Neuronal stem cell (in vitro differentiated cells): Measurements from ENCODE around the gene AZGP1.

ENCODE experiments used
- DNase-seq: peaks from one replicate; pipeline ENCODE4 v3.0.0-alpha.2; 2013; ENCODE audit warnings: low spot score
- H2AFZ ChIP-seq: one replicate; pipeline ENCODE4 v1.6.1; 2013; ENCODE audit warnings: mild to moderate bottlenecking, low read length, inconsistent platforms
- H2AK5ac ChIP-seq: 2 replicates; pipeline ENCODE4 v1.6.1; 2013; ENCODE audit warnings: low read depth, mild to moderate bottlenecking, inconsistent platforms, low read length, moderate library complexity, mixed read lengths
- H2BK120ac ChIP-seq: 2 replicates; pipeline ENCODE4 v1.6.1; 2013; ENCODE audit warnings: low read depth, mild to moderate bottlenecking, inconsistent platforms, low read length, moderate library complexity, mixed read lengths
- H2BK12ac ChIP-seq: one replicate; pipeline ENCODE4 v1.6.1; 2013; ENCODE audit warnings: low read length, inconsistent platforms
- H2BK15ac ChIP-seq: 2 replicates; pipeline ENCODE4 v1.6.1; 2013; ENCODE audit warnings: mild to moderate bottlenecking, low read length, inconsistent platforms, mixed read lengths
- H2BK5ac ChIP-seq: one replicate; pipeline ENCODE4 v1.6.1; 2013; ENCODE audit warnings: inconsistent platforms, mild to moderate bottlenecking, low read length, moderate library complexity
- H3K14ac ChIP-seq: one replicate; pipeline ENCODE4 v1.6.1; 2013; ENCODE audit warnings: low read length, inconsistent platforms
- H3K18ac ChIP-seq: 2 replicates; pipeline ENCODE4 v1.6.1; 2013; ENCODE audit warnings: low read length, inconsistent platforms
- H3K23ac ChIP-seq: 2 replicates; pipeline ENCODE4 v1.6.1; 2013; ENCODE audit warnings: low read depth, mild to moderate bottlenecking, mixed read lengths, low read length, inconsistent platforms; ENCODE audit not compliant: poor library complexity
- H3K27ac ChIP-seq: replicated peaks from 3 replicates; pipeline ENCODE4 v1.5.1; 2013; ENCODE audit warnings: low read length, inconsistent platforms
- H3K27me3 ChIP-seq, 3 experiments: 2 replicates each; pipeline ENCODE4 v1.6.1; 2013; ENCODE audit warnings: low read length in 3 of 3, mild to moderate bottlenecking in 2 of 3, inconsistent platforms in 1 of 3, low read depth in 1 of 3, mixed read lengths in 1 of 3, moderate library complexity in 1 of 3; ENCODE audit not compliant: control insufficient read depth in 3 of 3, insufficient read depth in 3 of 3
- H3K36me3 ChIP-seq, 2 donors: replicated peaks in 1 of 2; 2 replicates each; pipeline ENCODE4 v1.6.1; 2013; ENCODE audit warnings: low read length in 2 of 2; ENCODE audit not compliant: control insufficient read depth in 2 of 2, insufficient read depth in 2 of 2
- H3K4ac ChIP-seq: 2 replicates; pipeline ENCODE4 v1.6.1; 2013; ENCODE audit warnings: inconsistent platforms, mild to moderate bottlenecking, low read length, moderate library complexity
- H3K4me1 ChIP-seq, 2 donors: 1 replicate in 1 of 2; 2 replicates in 1 of 2; pipeline ENCODE4 v1.6.1; 2013; ENCODE audit warnings: low read length in 2 of 2, low read depth in 1 of 2; ENCODE audit not compliant: control insufficient read depth in 2 of 2, insufficient read depth in 1 of 2
- H3K4me2 ChIP-seq: one replicate; pipeline ENCODE4 v1.6.1; 2013; ENCODE audit warnings: mild to moderate bottlenecking, low read length, inconsistent platforms; ENCODE audit not compliant: insufficient read depth, poor library complexity, severe bottlenecking
- H3K4me3 ChIP-seq, 2 donors: 2 replicates each; pipeline ENCODE4 v1.5.1; 2013; ENCODE audit warnings: low read length in 2 of 2, mild to moderate bottlenecking in 2 of 2, inconsistent platforms in 1 of 2, moderate library complexity in 1 of 2
- H3K79me1 ChIP-seq: one replicate; pipeline ENCODE4 v1.6.1; 2013; ENCODE audit warnings: low read depth, mild to moderate bottlenecking, inconsistent platforms, low read length, moderate library complexity
- H3K9ac ChIP-seq: one replicate; pipeline ENCODE4 v1.6.1; 2013; ENCODE audit warnings: mild to moderate bottlenecking, low read depth, low read length, inconsistent platforms; ENCODE audit not compliant: poor library complexity
- H3K9me3 ChIP-seq, 2 donors: replicated peaks in 1 of 2; 2 replicates each; pipeline versions ENCODE3 to v1.6.1; 2013; ENCODE audit warnings: low read length in 2 of 2, mild to moderate bottlenecking in 2 of 2, inconsistent platforms in 1 of 2, low read depth in 1 of 2, mixed read lengths in 1 of 2, moderate library complexity in 1 of 2; ENCODE audit not compliant: control insufficient read depth in 2 of 2, insufficient read depth in 1 of 2
- H4K8ac ChIP-seq: one replicate; pipeline ENCODE4 v1.6.1; 2013; ENCODE audit warnings: low read depth, mild to moderate bottlenecking, inconsistent platforms, low read length, moderate library complexity
- H4K91ac ChIP-seq: one replicate; pipeline ENCODE4 v1.6.1; 2013; ENCODE audit warnings: low read length, low read depth, mild to moderate bottlenecking, inconsistent platforms; ENCODE audit not compliant: poor library complexity
- WGBS, 2 donors: extraction: QIAGEN DNeasy Blood & Tissue Kit; methylation state at CpG; one replicate each; pipeline ENCODE4 v1.1.7; 2013; ENCODE audit warnings: missing lambda C conversion rate in 2 of 2, mixed read lengths in 1 of 2; ENCODE audit not compliant: insufficient read length in 2 of 2, insufficient replicate concordance in 1 of 2; ENCODE audit errors: extremely low coverage in 2 of 2; 5-methylcytosine and 5-hydroxymethylcytosine counted together

The AZGP1 gene

DNA sequence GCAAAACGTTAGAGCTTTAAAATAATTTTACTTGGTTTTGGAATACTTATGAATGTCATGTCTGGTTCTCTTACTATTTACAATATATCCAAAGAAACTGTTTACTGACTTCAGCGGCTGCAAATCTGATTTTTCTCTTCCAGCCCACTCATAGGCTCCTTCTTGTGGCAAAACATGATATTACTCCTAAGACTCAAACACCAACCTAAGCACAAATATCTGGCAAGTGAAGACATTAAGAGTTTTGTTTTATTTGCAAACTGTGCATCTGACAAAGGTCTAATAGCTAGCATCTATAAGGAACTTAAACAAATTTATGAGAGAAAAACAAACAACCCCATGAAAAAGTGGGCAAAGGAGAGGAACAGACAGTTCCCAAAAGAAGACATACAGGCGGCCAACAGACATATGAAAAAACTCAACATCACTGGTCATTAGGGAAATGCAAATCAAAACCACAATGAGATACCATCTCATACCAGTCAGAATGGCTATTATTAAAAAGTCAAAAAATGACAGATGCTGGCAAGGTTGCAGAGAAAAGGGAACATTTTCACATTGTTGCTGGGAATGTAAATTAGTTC is 26.1 kb downstream of the AZGP1 start:
- H3K23ac ChIP-seq = no peak overlapping the region
- no peak overlapping the region for H2BK12ac ChIP-seq
- no peaks in the 10 kb centered on the region for H3K27me3 ChIP-seq
- H3K9me3 ChIP-seq = no peaks in the 10 kb centered on the region
- H3K14ac ChIP-seq = no peak overlapping the region
- H2BK15ac ChIP-seq = no peak overlapping the region
- H3K36me3 ChIP-seq = no peaks in the 10 kb centered on the region
- H3K4me3 ChIP-seq = no peak overlapping the region
- no peak for DNase-seq
- no peak overlapping the region for H3K4me2 ChIP-seq
- no peaks in the 10 kb centered on the region for H3K79me1 ChIP-seq
- H3K27ac ChIP-seq = no peak overlapping the region
- no peak overlapping the region for H3K4ac ChIP-seq
- H2BK120ac ChIP-seq = no peak overlapping the region
- H4K8ac ChIP-seq = no peak overlapping the region
- H3K4me1 ChIP-seq = no peaks in the 10 kb centered on the region
- H3K9ac ChIP-seq = no peak overlapping the region
- H2BK5ac ChIP-seq = no peak overlapping the region
- H3K18ac ChIP-seq = no peak overlapping the region
- H4K91ac ChIP-seq = no peak overlapping the region
- H2AK5ac ChIP-seq = no peak overlapping the region
- H2AFZ ChIP-seq = no peak overlapping the region
- WGBS, 2 donors = no CpG with 5 or more reads among the region's 3 CpGs

DNA sequence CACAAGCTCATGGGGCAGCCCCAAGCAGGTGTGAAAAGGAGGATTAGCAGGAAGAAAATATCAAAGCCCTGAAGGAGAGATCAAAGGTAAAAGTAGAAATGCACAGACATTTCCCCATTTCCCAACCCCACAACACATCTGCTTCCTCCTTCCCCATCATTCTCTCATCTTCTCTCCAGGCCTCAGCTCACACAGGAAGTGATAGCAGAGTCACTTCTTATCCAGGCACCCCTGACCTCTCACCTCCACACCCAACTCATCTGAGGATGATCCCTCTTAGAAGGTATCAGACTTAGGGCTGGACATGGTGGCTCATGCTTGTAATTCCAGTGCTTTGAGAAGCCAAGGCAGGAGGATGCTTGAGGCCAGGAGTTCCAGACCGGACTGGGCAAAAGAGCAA is 28.2 kb downstream of the AZGP1 start:
- Histone ChIP-seq H2BK15ac (no peak overlapping the region), H2AFZ (no peak overlapping the region), H3K9me3 (no peaks in the 10 kb centered on the region), H3K4me1 (peaks cover 0 to 3% of the 10 kb centered on the region in 2 donors), H2BK120ac (no peak overlapping the region), H3K9ac (no peak overlapping the region), H3K27me3 (peaks cover 0 to 3% (median 0%) of the 10 kb centered on the region in 3 experiments), H2BK5ac (no peak overlapping the region), H3K4me3 (no peak overlapping the region), H2AK5ac (no peak overlapping the region), H3K18ac (no peak overlapping the region), H3K27ac (no peak overlapping the region), H3K4ac (no peak overlapping the region), H3K4me2 (no peak overlapping the region), H3K14ac (no peak overlapping the region), H3K36me3 (no peaks in the 10 kb centered on the region), H4K8ac (no peak overlapping the region), H2BK12ac (no peak overlapping the region), H3K23ac (no peak overlapping the region), H4K91ac (no peak overlapping the region), H3K79me1 (no peaks in the 10 kb centered on the region)
- no peak for DNase-seq
- WGBS, 2 donors = no CpG with 5 or more reads among the region's 1 CpG

DNA sequence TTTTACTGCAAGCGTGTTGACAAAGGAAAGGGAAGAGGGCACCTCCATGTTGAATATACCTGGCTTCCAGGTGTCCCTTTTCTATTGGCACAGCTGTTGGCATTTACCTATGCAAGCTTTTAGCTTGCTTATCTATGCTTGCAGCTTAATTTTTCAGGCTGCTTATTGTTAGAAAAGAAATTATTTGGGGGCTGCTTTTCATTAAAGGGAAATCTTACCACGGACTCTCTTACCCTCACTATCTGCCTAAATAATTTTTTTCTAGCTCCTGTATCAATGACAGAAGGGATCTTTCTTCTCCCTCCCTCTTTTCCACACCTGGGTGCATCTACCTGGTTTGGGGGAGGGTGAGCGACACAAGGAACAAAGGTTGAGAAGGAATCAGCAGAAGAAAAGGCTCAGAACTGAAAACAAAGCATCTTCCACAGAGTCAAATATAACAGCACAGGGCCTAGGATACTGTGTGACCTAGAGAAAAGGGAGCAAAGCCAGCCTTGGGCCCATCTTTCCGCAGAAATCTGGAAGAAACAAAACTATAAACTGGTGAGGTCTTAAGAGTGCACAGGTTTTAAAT is 31.2 kb downstream of the AZGP1 start:
- no CpG with 5 or more reads among the region's 4 CpGs for WGBS, 2 donors

DNA sequence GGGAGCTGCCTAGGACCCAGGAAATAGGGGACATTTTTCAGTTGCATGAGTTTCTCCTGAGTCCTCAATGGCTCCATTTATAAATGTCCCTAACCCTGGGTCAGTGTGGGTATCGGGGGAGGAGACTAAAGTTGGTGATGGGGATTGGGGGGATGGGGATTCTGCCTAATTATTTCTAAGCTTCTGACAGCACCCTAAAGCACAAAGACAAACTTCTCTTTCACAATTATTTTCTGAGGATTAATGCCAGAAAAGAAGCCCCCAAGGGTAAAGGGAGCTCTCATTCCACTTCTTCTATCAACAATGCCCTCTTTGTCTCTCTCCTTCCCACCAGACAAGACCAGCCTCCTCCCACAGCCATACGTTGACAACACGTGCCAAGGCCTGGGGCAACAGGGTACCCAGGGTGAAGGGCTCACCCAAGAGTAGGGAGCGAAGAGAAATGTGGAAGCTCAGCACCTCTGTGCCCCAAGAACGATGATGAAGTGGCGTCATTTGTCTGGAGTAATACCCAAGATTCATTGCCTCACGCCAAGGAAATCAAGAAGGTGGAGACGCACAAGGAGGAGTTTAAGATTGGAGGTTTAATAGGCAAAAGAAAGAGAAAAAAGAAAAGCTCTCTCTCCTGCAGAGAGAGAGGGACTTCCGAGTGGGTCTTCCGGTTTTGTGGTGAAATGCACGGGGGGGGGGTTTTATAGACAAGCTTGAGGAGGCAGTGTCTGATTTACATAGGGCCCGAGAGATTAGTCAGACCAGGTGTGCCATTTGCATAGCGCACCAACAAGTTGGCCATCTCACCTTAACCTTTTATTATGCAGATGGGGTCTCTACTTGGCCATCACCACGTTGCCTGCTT is 32.0 kb downstream of the AZGP1 start:
- H2BK5ac ChIP-seq = no peak overlapping the region
- no peak overlapping the region for H3K27ac ChIP-seq
- no peak overlapping the region for H3K14ac ChIP-seq
- H3K9me3 ChIP-seq = peaks cover under 1 to 3% of the 10 kb centered on the region in 2 donors
- H3K27me3 ChIP-seq = peaks cover 0 to 3% (median 0%) of the 10 kb centered on the region in 3 experiments
- DNase-seq = no peak
- no peak overlapping the region for H2AFZ ChIP-seq
- no peak overlapping the region for H4K91ac ChIP-seq
- WGBS, 2 donors = no CpG with 5 or more reads among the region's 14 CpGs
- no peak overlapping the region for H3K23ac ChIP-seq
- no peak overlapping the region for H3K4me2 ChIP-seq
- H3K9ac ChIP-seq = no peak overlapping the region
- no peak overlapping the region for H2BK12ac ChIP-seq
- H2BK120ac ChIP-seq = no peak overlapping the region
- H3K4me3 ChIP-seq = no peak overlapping the region
- H3K18ac ChIP-seq = peak overlapping the region; percentile 30
- no peaks in the 10 kb centered on the region for H3K36me3 ChIP-seq
- peaks cover 0 to 3% of the 10 kb centered on the region in 2 donors for H3K4me1 ChIP-seq
- no peak overlapping the region for H2AK5ac ChIP-seq
- no peaks in the 10 kb centered on the region for H3K79me1 ChIP-seq
- H3K4ac ChIP-seq = no peak overlapping the region
- H2BK15ac ChIP-seq = no peak overlapping the region
- no peak overlapping the region for H4K8ac ChIP-seq

More for the DNA sequence above, 31.2 kb downstream of the AZGP1 start:
- no peaks in the 10 kb centered on the region for H3K36me3 ChIP-seq
- no peak overlapping the region for H2AK5ac ChIP-seq
- H3K27me3 ChIP-seq = peaks cover 0 to 3% (median 0%) of the 10 kb centered on the region in 3 experiments
- DNase-seq = no peak
- no peak overlapping the region for H3K4me3 ChIP-seq
- H3K27ac ChIP-seq = no peak overlapping the region
- no peak overlapping the region for H3K14ac ChIP-seq
- no peak overlapping the region for H2BK15ac ChIP-seq
- no peak overlapping the region for H4K8ac ChIP-seq
- H2AFZ ChIP-seq = no peak overlapping the region
- H3K9ac ChIP-seq = no peak overlapping the region
- H2BK5ac ChIP-seq = no peak overlapping the region
- no peak overlapping the region for H3K23ac ChIP-seq
- peaks cover 0 to 3% of the 10 kb centered on the region in 2 donors for H3K4me1 ChIP-seq
- no peak overlapping the region for H4K91ac ChIP-seq
- no peak overlapping the region for H3K18ac ChIP-seq
- H3K79me1 ChIP-seq = no peaks in the 10 kb centered on the region
- no peaks in the 10 kb centered on the region for H3K9me3 ChIP-seq
- no peak overlapping the region for H2BK120ac ChIP-seq
- no peak overlapping the region for H3K4ac ChIP-seq
- no peak overlapping the region for H3K4me2 ChIP-seq
- no peak overlapping the region for H2BK12ac ChIP-seq
